Measurements from ENCODE around the gene FBXO17.
"Not testable (repeated sequence)": the region's sequence is repeated elsewhere in the genome, so short reads cannot be mapped to it uniquely, and the experiment has no call there.

Gene FBXO17

DNA sequence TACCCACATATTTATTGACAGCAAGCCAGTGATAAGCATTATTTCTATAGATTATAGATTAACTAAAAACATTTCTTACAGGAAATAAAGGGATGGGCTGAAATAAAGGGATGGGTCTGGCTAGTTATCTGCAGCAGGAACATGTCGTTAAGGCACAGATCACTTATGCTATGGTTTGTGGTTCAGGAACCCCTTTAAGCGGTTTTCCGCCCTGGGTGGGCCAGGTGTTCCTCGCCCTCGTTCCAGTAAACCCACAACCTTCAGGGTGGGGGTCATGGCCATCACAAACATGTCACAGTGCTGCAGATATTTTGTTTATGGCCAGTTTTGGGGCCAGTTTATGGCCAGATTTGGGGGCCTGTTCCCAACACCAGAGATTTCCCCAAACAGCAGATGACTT is 34.1 kb downstream of the FBXO17 start:
- H3K4me3 ChIP-seq (ENCODE audit: low read length); H3K4me2 ChIP-seq (ENCODE audit: low read length); H3K27me3 ChIP-seq (ENCODE audit: control insufficient read depth, insufficient read depth, low read length); H3K4me1 ChIP-seq (ENCODE audit: control insufficient read depth, insufficient read depth, low read length); H3K9ac ChIP-seq (ENCODE audit: low read depth, low read length); H3K9me3 ChIP-seq (replicated peaks; ENCODE audit: low read length): not testable (repeated sequence)
- peaks cover 11% of the 10 kb centered on the region for H3K36me3 ChIP-seq (ENCODE audit: insufficient read depth, low read length)

DNA sequence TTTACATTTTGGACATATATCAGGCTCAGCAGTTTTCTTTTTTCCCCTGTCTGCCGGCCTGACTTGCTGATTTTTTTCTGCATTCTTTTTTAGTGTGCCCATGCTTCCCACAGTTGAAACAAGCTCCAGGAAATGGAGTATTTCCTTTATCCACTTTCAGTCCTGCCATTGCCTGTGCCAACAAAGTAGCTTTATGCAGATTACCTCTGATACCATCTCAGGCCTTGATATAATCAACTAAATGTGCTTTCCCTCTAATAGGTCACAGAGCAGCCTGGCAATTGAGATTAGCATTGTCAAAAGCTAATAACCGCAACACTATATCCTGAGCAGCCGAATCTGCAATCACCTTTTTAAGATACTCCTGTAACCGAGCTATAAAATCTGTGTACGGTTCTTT is 35.6 kb downstream of the FBXO17 start:
- no peaks in the 10 kb centered on the region for H3K9me3 ChIP-seq (replicated peaks; ENCODE audit: low read length)
- H3K9ac ChIP-seq (ENCODE audit: low read depth, low read length) = no peak overlapping the region

DNA sequence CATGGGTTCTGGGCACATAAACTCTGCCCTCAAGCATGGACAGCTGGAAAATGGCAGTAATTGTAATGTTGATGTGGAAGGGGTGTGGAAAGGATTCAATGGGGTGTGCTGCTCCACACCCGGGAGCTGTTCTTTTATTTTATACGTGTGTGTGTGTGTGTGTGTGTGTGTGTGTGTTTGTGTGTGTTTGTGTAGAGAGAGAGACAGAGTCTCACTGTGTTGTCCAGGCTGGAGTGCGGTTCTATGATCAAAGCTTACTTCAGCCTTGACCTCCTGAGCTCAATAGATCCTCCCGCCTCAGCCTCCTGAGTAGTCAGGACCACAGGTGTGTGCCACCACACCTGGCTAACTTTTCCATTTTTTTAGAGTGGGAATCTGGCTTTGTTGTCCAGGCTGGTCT is 42.0 kb downstream of the FBXO17 start:
- no peak overlapping the region for H3K9ac ChIP-seq (ENCODE audit: low read depth, low read length)
- no peak overlapping the region for H3K4me3 ChIP-seq (ENCODE audit: low read length)
- H3K4me2 ChIP-seq (ENCODE audit: low read length) = no peak overlapping the region

More for the DNA sequence above, 35.6 kb downstream of the FBXO17 start:
- Histone ChIP-seq H3K4me3 (ENCODE audit: low read length) (no peak overlapping the region), H3K4me2 (ENCODE audit: low read length) (no peak overlapping the region), H3K36me3 (ENCODE audit: insufficient read depth, low read length) (peaks cover 7% of the 10 kb centered on the region), H3K27me3 (ENCODE audit: control insufficient read depth, insufficient read depth, low read length) (no peaks in the 10 kb centered on the region), H3K4me1 (ENCODE audit: control insufficient read depth, insufficient read depth, low read length) (no peaks in the 10 kb centered on the region)

DNA sequence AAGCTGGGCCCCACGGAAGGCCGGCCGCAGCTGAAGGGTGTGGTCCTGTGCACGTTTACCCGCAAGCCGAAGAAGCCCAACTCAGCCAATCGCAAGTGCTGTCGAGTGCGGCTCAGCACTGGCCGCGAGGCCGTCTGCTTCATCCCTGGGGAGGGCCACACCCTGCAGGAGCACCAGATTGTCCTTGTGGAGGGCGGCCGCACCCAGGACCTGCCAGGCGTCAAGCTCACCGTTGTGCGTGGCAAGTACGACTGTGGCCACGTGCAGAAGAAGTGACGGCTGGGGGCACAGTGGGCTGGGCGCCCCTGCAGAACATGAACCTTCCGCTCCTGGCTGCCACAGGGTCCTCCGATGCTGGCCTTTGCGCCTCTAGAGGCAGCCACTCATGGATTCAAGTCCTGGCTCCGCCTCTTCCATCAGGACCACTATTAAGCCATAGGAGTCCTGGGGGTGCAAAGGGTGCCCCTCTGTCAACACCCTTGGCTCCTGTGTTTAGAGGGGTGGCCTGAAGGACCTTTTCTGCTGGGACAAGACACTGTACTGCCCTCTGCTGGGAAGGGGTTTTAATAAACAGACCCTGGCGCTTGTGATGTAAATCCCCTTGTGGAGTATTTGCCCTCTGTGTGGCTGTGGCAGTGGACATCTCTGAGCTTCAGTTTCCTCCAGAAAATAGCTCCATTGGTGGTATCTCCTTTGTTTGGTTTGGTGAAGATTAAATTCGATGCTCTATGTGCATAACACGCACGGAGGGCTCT is 42.9 kb downstream of the FBXO17 start:
- Histone ChIP-seq H3K9me3 (replicated peaks; ENCODE audit: low read length) (no peaks in the 10 kb centered on the region), H3K36me3 (ENCODE audit: insufficient read depth, low read length) (peaks cover 19% of the 10 kb centered on the region), H3K4me3 (ENCODE audit: low read length) (no peak overlapping the region), H3K4me2 (ENCODE audit: low read length) (peak overlapping the region; percentile 88), H3K27me3 (ENCODE audit: control insufficient read depth, insufficient read depth, low read length) (no peaks in the 10 kb centered on the region), H3K9ac (ENCODE audit: low read depth, low read length) (no peak overlapping the region), H3K4me1 (ENCODE audit: control insufficient read depth, insufficient read depth, low read length) (peaks cover 13% of the 10 kb centered on the region)

More for the DNA sequence above, 42.0 kb downstream of the FBXO17 start:
- Histone ChIP-seq H3K36me3 (ENCODE audit: insufficient read depth, low read length) (peaks cover 19% of the 10 kb centered on the region), H3K27me3 (ENCODE audit: control insufficient read depth, insufficient read depth, low read length) (no peaks in the 10 kb centered on the region), H3K9me3 (replicated peaks; ENCODE audit: low read length) (no peaks in the 10 kb centered on the region), H3K4me1 (ENCODE audit: control insufficient read depth, insufficient read depth, low read length) (peaks cover 13% of the 10 kb centered on the region)

DNA sequence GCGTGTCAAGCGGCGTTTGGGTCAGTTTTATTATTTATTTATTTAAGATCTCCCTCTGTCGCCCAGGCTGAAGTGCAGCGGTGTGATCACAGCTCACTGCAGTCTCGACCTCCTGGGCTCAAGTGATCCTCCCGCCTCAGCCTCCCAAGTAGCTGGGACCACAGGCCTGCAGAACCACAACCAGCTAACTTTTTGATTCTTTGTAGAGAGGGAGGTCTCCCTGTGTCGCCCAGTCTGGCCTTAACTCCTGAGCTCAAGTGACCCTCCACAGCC is 44.1 kb downstream of the FBXO17 start:
- H3K4me2 ChIP-seq (ENCODE audit: low read length) = peak overlapping the region; percentile 88
- peaks cover 19% of the 10 kb centered on the region for H3K36me3 ChIP-seq (ENCODE audit: insufficient read depth, low read length)
- H3K4me1 ChIP-seq (ENCODE audit: control insufficient read depth, insufficient read depth, low read length) = peaks cover 13% of the 10 kb centered on the region
- H3K9me3 ChIP-seq (replicated peaks; ENCODE audit: low read length) = no peaks in the 10 kb centered on the region
- peak overlapping the region; percentile 89 for H3K9ac ChIP-seq (ENCODE audit: low read depth, low read length)
- no peaks in the 10 kb centered on the region for H3K27me3 ChIP-seq (ENCODE audit: control insufficient read depth, insufficient read depth, low read length)
- H3K4me3 ChIP-seq (ENCODE audit: low read length) = peak overlapping the region; percentile 87

DNA sequence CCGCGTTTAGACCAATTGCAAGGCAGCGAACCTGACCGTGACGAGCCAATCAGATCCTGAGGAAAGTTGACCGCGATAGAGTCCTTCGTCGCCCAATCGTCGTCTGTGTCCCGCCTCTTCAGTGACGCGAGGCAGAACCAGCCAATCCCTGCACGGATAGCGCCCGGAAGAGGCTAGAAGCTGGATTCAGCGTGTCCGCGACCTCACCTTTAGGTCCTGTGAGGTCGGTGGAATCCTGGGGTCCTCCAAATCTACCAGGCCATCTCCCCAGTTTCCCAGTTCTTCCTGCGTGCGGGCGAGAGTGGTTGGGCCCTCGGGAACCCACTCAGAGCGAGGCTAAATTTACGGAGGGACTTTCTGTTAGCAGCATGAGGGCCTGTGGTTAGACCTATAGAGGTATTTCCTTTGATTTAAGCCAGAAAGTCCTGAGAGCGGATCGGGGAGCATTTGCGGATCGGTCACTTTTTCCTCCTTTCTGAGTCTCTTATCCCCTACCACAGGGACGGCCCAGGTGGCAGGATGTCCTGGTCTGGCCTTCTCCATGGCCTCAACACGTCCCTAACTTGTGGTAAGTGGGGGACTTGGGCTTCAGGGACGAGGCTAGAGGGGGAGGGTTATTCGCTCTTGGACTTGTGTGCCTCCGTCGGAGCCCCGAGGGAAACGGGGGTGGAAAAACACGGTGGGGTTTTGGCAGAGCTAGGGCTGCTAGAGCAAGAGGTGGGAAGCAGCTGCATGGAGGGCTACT is 44.6 kb downstream of the FBXO17 start, which contains the start of gene MRPS12:
Gene MRPS12 (plus strand): TSS at position 169 of the 745 bp plus-strand sequence. CDS start 351 bp downstream, at position 520.
- Histone ChIP-seq H3K4me2 (ENCODE audit: low read length) (peak within 1 kb of the TSS; percentile 88), H3K36me3 (ENCODE audit: insufficient read depth, low read length) (peaks cover 20% of the 10 kb centered on the region), H3K27me3 (ENCODE audit: control insufficient read depth, insufficient read depth, low read length) (no peaks in the 10 kb centered on the region), H3K4me1 (ENCODE audit: control insufficient read depth, insufficient read depth, low read length) (peaks cover 13% of the 10 kb centered on the region), H3K9ac (ENCODE audit: low read depth, low read length) (peak within 1 kb of the TSS; percentile 89), H3K9me3 (replicated peaks; ENCODE audit: low read length) (no peaks in the 10 kb centered on the region), H3K4me3 (ENCODE audit: low read length) (peak within 1 kb of the TSS; percentile 87)

DNA sequence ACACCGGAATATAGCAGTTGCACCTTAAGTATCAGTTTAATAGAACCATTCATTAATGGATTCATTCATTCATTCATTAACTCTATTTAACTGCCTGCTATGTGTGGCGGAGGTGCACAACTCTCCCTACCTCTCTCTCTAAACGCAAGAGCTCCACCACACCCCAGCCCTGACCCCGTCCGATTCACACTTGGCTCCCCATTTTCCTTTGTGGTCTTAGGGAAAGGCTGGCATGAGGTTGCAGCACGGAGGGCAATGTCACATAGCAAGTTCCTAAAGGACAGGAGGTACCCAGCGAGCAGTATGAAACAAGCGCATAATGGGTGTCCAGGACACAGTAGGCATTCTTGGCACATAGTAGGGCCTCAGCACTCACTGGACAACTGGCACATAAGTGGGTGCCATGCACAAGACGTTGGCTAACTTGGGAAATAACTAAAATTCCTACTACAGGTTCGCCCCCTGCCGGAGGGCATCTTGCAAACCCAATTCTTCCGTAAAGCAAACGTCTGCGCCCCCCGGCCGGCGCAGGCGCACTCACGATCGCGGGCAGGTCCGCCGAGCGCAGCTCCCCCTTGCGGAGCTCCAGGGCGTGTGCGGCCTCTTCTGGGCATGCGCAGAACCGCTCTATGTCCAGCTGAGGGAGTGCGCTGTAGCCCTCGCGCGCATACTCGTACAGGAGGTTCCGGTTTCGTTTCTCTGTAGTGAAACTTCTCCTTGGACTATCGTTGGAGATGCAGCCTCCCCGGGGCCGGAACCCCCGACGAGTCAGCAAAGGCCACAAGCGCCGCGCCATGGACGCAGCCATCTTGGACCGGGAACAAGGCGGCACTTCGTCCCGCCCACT is 45.4 kb downstream of the FBXO17 start, which contains the start of gene SARS2:
Gene SARS2 (minus strand): TSS at position 835 of the 847 bp plus-strand sequence. CDS start 27 bp downstream, at position 808.
- H3K4me3 ChIP-seq (ENCODE audit: low read length) = peak within 1 kb of the TSS; percentile 87
- H3K4me2 ChIP-seq (ENCODE audit: low read length) = peak within 1 kb of the TSS; percentile 88
- H3K27me3 ChIP-seq (ENCODE audit: control insufficient read depth, insufficient read depth, low read length) = no peaks in the 10 kb centered on the region
- H3K9ac ChIP-seq (ENCODE audit: low read depth, low read length) = peak within 1 kb of the TSS; percentile 89
- H3K36me3 ChIP-seq (ENCODE audit: insufficient read depth, low read length) = peaks cover 28% of the 10 kb centered on the region
- H3K9me3 ChIP-seq (replicated peaks; ENCODE audit: low read length) = no peaks in the 10 kb centered on the region
- peaks cover 13% of the 10 kb centered on the region for H3K4me1 ChIP-seq (ENCODE audit: control insufficient read depth, insufficient read depth, low read length)

DNA sequence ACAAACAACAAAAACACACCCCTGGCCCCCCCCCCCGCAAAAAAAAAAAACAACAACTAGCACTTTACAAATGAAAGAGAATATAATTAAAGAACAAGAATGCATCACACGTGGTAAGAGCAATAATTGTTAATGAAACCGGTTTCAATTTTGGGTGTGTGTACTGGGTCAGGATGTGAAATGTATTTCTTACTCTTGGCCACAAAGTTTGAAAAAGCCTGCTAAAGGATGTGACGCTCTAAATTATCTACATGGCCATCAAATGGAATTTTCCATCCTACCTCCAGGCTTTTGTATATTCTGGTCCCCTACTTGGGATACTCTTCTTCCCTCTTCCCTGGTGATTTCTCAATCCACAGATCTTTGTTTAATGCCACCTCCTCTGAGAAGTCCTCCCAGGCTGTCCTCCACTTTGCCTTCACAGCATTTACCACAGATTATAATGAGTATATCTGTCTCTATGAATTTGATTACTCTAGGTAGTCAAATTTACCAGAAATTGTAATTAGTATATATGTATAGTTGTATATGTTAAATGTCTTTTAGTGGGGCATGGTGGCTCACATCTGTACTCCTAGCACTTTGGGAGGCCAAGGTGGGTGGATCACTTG is 47.0 kb downstream of the FBXO17 start:
- Histone ChIP-seq H3K4me2 (ENCODE audit: low read length) (no peak overlapping the region), H3K9me3 (replicated peaks; ENCODE audit: low read length) (no peaks in the 10 kb centered on the region), H3K36me3 (ENCODE audit: insufficient read depth, low read length) (peaks cover 29% of the 10 kb centered on the region), H3K9ac (ENCODE audit: low read depth, low read length) (no peak overlapping the region), H3K4me1 (ENCODE audit: control insufficient read depth, insufficient read depth, low read length) (peaks cover 13% of the 10 kb centered on the region), H3K27me3 (ENCODE audit: control insufficient read depth, insufficient read depth, low read length) (no peaks in the 10 kb centered on the region), H3K4me3 (ENCODE audit: low read length) (no peak overlapping the region)

DNA sequence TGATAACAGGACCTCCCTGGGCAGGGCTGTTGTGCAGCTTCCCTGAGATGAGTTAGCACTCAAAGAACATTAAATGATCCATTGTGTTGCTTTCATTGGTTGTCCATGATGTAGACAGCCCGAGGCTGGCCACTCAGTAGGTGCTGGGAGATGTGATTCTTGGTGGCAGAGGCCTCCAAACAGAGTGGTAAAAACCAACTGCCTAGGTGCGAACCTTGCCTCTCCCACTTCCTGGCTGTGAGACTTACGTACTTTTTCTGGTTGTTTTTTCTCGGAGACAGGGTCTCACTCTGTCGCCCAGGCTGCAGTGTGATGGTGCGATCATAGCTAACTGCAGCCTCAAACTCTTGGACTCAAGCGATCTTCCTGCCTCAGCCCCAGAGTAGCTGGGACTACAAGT is 51.2 kb downstream of the FBXO17 start:
- Histone ChIP-seq H3K4me2 (ENCODE audit: low read length) (no peak overlapping the region), H3K4me1 (ENCODE audit: control insufficient read depth, insufficient read depth, low read length) (peaks cover 1% of the 10 kb centered on the region), H3K9ac (ENCODE audit: low read depth, low read length) (no peak overlapping the region), H3K4me3 (ENCODE audit: low read length) (no peak overlapping the region), H3K27me3 (ENCODE audit: control insufficient read depth, insufficient read depth, low read length) (no peaks in the 10 kb centered on the region), H3K36me3 (ENCODE audit: insufficient read depth, low read length) (peaks cover 33% of the 10 kb centered on the region), H3K9me3 (replicated peaks; ENCODE audit: low read length) (no peaks in the 10 kb centered on the region)

DNA sequence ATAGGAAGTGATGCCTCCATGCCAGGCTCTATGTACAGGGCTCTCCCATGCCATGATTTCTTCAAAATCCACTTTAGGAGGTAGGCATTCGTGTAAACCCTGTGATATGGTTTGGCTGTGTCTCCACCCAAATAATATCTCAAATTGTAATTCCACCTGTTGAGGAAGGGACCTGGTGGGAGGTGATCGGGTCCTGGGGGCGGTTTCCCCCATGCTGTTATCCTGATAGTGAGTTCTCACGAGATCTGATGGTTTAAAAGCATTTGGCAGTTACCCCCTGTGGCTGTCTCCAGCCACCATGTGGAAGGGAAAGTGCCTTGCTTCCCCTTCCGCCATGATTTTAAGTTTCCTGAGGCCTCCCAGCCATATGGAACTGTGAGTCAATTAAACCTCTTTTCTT is 53.1 kb downstream of the FBXO17 start:
- no peaks in the 10 kb centered on the region for H3K4me1 ChIP-seq (ENCODE audit: control insufficient read depth, insufficient read depth, low read length)
- peaks cover 35% of the 10 kb centered on the region for H3K36me3 ChIP-seq (ENCODE audit: insufficient read depth, low read length)
- H3K27me3 ChIP-seq (ENCODE audit: control insufficient read depth, insufficient read depth, low read length) = no peaks in the 10 kb centered on the region
- H3K9me3 ChIP-seq (replicated peaks; ENCODE audit: low read length) = no peaks in the 10 kb centered on the region
- H3K4me2 ChIP-seq (ENCODE audit: low read length) = no peak overlapping the region
- no peak overlapping the region for H3K4me3 ChIP-seq (ENCODE audit: low read length)
- H3K9ac ChIP-seq (ENCODE audit: low read depth, low read length) = no peak overlapping the region
